Uterus (tissue), 4 donors: Measurements from ENCODE around the gene RAPGEF5. TPM values are rescaled to one million over a fixed set of nuclear protein-coding genes. Genes with fewer than 3 reads are reported as not detected.

ENCODE experiments used
- DNase-seq, 2 donors: peaks; one replicate each; pipeline ENCODE4 v3.0.0-alpha.2; 2019 to 2020
- H3K27ac ChIP-seq, 2 donors: fragments of 200-600 bp; sonication (generic); 1 replicate in 1 of 2; 2 replicates in 1 of 2; pipeline ENCODE4 v1.5.1; 2016 to 2018
- H3K27me3 ChIP-seq, 2 donors: fragments of 200-600 bp; sonication (generic); one replicate each; pipeline ENCODE4 v1.5.1; 2018 to 2019; ENCODE audit warnings: control low read depth in 1 of 2
- H3K36me3 ChIP-seq, 2 donors: fragments of 200-600 bp; sonication (generic); one replicate each; pipeline ENCODE4 v1.5.1; 2019; ENCODE audit warnings: control low read depth in 1 of 2
- H3K4me1 ChIP-seq, 2 donors: fragments of 200-600 bp; sonication (generic); one replicate each; pipeline ENCODE4 v1.5.1; 2018 to 2019; ENCODE audit warnings: control low read depth in 1 of 2
- H3K4me3 ChIP-seq, 2 donors: fragments of 200-600 bp; sonication (generic); 1 replicate in 1 of 2; 2 replicates in 1 of 2; pipeline ENCODE4 v1.5.1; 2018 to 2019; ENCODE audit warnings: mild to moderate bottlenecking in 1 of 2
- H3K9me3 ChIP-seq, 2 donors: fragments of 200-600 bp; sonication (generic); one replicate each; pipeline ENCODE4 v1.5.1; 2019; ENCODE audit warnings: control low read depth in 1 of 2
- CTCF ChIP-seq, 4 experiments: fragments of 200-600 bp in 2 of 4; fragments of 450-650 bp in 2 of 4; sonication (generic) in 2 of 4; IDR thresholded peaks; one replicate each; pipeline ENCODE4 v1.5.1; 2016 to 2019; ENCODE audit warnings: antibody characterized with exemption in 4 of 4, mild to moderate bottlenecking in 2 of 4, moderate library complexity in 1 of 4
- POLR2A ChIP-seq, 2 donors: fragments of 450-650 bp; IDR thresholded peaks; one replicate each; pipeline ENCODE4 v1.6.1; 2016; ENCODE audit warnings: antibody characterized with exemption in 2 of 2, mild to moderate bottlenecking in 1 of 2, moderate library complexity in 1 of 2
- intact Hi-C: fragments of 100-400 bp; cut with DNase I; formaldehyde crosslinking; loops from one replicate; pipeline ENCODE4 v1.15.1; 2023; ENCODE audit warnings: low total_unique reads
- total RNA-seq, 4 donors: library from RNA; depleted of rRNA in 3 of 4; stranded (reverse); fragments of >200 nt in 3 of 4; gene quantifications; one replicate each; pipeline versions ENCODE4 v1.1.0 to v1.2.4, GENCODE V29; 2014 to 2023
- donor health status: DM: yes; HTN: yes; CAD: no.

Gene RAPGEF5
- total RNA-seq, 4 donors from 2014 or later, result 44.7 to 124 (median 55.1) TPM

- Histone ChIP-seq H3K27ac (no peak overlapping the region), H3K9me3 (no peaks in the 10 kb centered on the region), H3K27me3 (no peaks in the 10 kb centered on the region), H3K4me1 (no peaks in the 10 kb centered on the region), H3K4me3 (no peak overlapping the region), H3K36me3 (no peaks in the 10 kb centered on the region)
- intact Hi-C loops, result no loop called here
- no peak for DNase-seq
- TF ChIP-seq POLR2A (IDR thresholded peaks at IDR 0.05), result no peak
- no peak for TF ChIP-seq CTCF (IDR thresholded peaks at IDR 0.05)
Observed at GRCh38 chr7:22295402-22296264, 61.3 kb downstream of the RAPGEF5 start.

- H3K9me3 ChIP-seq, result no peaks in the 10 kb centered on the region
- H3K4me1 ChIP-seq, result no peaks in the 10 kb centered on the region
- TF ChIP-seq CTCF (IDR thresholded peaks at IDR 0.05) (no peak), POLR2A (IDR thresholded peaks at IDR 0.05) (no peak)
- H3K4me3 ChIP-seq, result no peak overlapping the region
- DNase-seq, result no peak
- no peaks in the 10 kb centered on the region for H3K36me3 ChIP-seq
- no peak overlapping the region for H3K27ac ChIP-seq
- H3K27me3 ChIP-seq, result no peaks in the 10 kb centered on the region
- intact Hi-C loops, result no loop called here
Observed at GRCh38 chr7:22292531-22292930, 64.4 kb downstream of the RAPGEF5 start.

- Histone ChIP-seq H3K9me3 (no peaks in the 10 kb centered on the region), H3K4me3 (no peak overlapping the region), H3K27me3 (no peaks in the 10 kb centered on the region), H3K4me1 (no peaks in the 10 kb centered on the region), H3K27ac (no peak overlapping the region), H3K36me3 (no peaks in the 10 kb centered on the region)
- no peak for DNase-seq
- intact Hi-C loops, result no loop called here
- no peak for TF ChIP-seq POLR2A (IDR thresholded peaks at IDR 0.05)
- no peak for TF ChIP-seq CTCF (IDR thresholded peaks at IDR 0.05)
Observed at GRCh38 chr7:22291977-22292376, 65.0 kb downstream of the RAPGEF5 start.

GRCh38 chr7:22288202-22288601, 68.8 kb downstream of the RAPGEF5 start:
- TF ChIP-seq POLR2A (IDR thresholded peaks at IDR 0.05), result no peak
- no peak for TF ChIP-seq CTCF (IDR thresholded peaks at IDR 0.05)
- no peak for DNase-seq
- H3K27ac ChIP-seq, result no peak overlapping the region
- intact Hi-C loops, result no loop called here
- no peaks in the 10 kb centered on the region for H3K9me3 ChIP-seq
- H3K36me3 ChIP-seq, result no peaks in the 10 kb centered on the region
- no peak overlapping the region for H3K4me3 ChIP-seq
- H3K27me3 ChIP-seq, result no peaks in the 10 kb centered on the region
- H3K4me1 ChIP-seq, result no peaks in the 10 kb centered on the region

GRCh38 chr7:22287412-22287811, 69.5 kb downstream of the RAPGEF5 start:
- H3K36me3 ChIP-seq, result no peaks in the 10 kb centered on the region
- no peaks in the 10 kb centered on the region for H3K27me3 ChIP-seq
- no peak for DNase-seq
- H3K9me3 ChIP-seq, result no peaks in the 10 kb centered on the region
- intact Hi-C loops, result no loop called here
- H3K4me3 ChIP-seq, result no peak overlapping the region
- no peaks in the 10 kb centered on the region for H3K4me1 ChIP-seq
- TF ChIP-seq CTCF (IDR thresholded peaks at IDR 0.05) (no peak), POLR2A (IDR thresholded peaks at IDR 0.05) (no peak)
- H3K27ac ChIP-seq, result no peak overlapping the region
